GM21825 (cell line): ENCODE measurements around the gene PRND.
"Not testable (repeated sequence)": the region's sequence is repeated elsewhere in the genome, so short reads cannot be mapped to it uniquely, and the experiment has no call there.

Source experiments
- ATAC-seq: cut with Tn5 transposase; IDR thresholded peaks from one replicate; pipeline ENCODE4 v1.9.1; 2021; ENCODE audit warnings: mild to moderate bottlenecking, moderate library complexity; ENCODE audit not compliant: unreplicated experiment

PRND gene, protein sequence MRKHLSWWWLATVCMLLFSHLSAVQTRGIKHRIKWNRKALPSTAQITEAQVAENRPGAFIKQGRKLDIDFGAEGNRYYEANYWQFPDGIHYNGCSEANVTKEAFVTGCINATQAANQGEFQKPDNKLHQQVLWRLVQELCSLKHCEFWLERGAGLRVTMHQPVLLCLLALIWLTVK

GRCh38 chr20:4721719-4722118, at the start of gene PRND:
Gene PRND (plus strand): TSS chr20:4721909. CDS start chr20:4724552, 2,643 bp downstream.
- ATAC-seq: no peak

GRCh38 chr20:4672948-4673347, 48.8 kb upstream of the PRND start:
- no peak for ATAC-seq

DNA sequence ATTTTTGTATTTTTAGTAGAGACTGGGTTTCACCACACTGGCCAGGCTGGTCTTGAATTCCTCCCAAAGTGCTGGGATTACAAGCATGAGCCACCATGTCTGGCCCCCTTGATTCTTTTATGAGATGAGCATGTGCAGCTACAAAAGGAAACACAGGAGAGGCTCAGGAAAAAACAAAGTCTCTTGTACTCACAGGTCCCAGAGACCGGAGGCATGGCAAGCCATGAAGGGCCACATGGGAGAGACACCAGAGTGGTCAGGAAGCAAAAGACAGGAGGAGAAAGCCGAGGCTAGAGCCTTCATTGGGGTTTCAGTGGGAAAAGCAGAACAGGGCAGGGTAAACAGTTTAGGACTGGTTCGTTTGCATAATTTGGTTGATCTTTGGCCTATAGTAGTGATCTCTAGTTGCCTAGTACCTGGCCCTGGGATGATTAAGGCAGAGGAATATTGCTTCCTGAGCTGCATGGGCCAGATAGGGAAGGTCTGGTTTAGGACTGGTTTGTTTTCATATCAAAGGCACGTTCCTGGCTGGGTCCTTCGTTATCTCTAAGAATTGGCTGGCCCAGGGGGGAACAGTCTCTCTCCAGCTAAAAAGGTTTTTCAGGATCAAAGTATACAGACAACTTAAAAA, 48.2 kb upstream of the PRND start:
- ATAC-seq: no peak

GRCh38 chr20:4674672-4675071, 47.0 kb upstream of the PRND start:
- no peak for ATAC-seq

DNA sequence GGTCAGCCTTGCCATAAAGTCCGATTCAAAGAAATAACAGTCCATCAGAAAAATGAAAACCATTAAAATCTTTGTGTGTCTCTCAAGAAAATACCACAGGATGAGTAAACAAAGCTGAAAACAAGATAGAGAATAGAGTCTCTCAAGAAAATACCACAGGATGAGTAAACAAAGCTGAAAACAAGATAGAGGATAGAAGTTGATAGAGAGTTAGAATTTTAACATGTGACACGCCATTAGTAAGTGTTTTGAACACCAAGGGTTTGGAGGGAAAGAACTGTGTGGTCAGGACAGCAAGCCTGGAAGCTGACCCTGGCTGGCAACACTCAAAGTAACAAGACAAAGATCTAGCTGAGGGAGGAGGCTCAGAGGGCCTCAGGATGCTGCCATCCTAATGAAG, 43.9 kb upstream of the PRND start:
- no peak for ATAC-seq

GRCh38 chr20:4681401-4681800, 40.3 kb upstream of the PRND start:
- no peak for ATAC-seq

DNA sequence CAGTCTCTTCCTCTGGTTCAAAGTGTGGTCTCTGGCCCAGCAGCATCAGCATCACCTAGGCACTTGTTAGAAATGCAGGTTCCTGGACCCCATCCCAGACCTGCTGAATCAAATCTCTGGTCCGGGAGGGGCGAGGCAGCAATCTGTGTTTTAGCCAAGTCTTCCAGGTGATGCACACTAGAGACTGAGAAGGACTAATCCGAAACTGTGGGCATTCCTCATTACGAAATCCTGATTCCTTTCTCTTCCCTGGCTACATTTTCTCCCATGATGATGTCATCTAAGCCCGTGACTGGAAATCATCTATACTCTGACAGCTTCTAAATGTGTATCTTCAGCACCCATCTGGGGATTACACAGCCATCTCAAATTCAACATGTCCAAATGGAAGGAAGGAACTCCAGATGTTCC, 39.7 kb upstream of the PRND start:
- ATAC-seq: no peak

DNA sequence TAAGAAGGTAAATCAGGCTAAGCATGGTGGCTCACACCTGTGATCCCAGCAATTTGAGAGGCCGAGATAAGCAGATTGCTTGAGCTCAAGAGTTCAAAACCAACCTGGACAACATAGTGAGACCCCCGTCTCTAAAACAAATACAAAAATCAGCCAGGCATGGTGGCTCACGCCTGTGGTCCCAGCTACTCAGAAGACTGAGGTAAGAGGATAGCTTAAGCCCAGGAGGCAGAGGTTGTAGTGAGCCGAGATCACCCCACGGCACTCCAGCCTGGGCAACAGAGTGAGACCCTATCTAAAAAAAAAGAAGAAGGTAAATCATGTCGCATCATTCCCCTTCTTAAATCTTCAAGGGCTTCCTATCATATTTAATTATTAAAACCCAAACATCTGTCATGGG, 39.0 kb upstream of the PRND start:
- ATAC-seq: no peak

GRCh38 chr20:4683261-4683660, 38.4 kb upstream of the PRND start:
- ATAC-seq: no peak

DNA sequence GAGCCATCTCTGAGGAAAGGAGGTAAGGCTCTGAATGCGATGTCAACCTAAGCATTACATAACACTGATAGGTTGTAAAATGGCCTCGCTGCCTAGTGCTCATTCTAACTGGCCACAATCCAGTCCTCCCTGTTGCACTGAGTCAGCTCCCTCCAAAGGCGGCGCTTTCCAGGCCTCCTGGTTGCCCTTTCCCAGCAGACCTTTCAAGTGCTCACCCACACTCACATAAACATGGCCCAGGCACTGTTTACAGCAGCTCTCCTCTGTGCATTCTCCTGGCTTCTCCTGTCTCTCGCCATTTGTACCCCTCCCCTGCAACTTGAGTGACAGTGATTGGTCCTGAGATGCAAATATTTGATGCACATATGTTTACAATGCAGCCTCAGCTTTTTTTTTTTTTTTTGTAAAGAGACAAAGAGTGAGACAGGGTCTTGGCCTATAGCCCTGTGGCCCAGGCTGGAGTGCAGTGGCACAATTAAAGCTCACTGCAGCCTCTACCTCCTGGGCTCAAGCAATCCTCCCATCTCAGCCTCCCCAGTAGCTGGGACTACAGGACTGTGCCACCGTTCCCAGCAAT, 36.8 kb upstream of the PRND start:
- ATAC-seq: no peak

- ATAC-seq: no peak
Measured at GRCh38 chr20:4685923-4686221, 35.8 kb upstream of the PRND start.

DNA sequence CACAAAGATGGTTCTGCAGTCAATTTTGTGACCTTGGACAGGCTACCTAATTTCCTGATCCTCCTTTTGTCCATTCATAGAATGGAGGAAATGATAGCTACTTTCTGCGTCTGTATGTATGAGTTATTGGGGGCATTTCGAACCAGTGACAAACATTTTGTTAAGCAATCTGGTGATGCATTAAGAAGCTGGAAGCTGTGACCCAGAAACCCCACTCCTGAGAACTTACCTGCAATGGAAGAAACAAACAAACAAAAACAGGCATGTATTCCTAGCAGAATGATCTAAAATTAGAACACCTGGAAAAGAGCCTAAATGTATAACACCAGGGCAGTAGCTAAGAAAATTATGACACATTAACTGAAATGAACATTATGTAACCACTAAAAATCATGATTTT, 33.4 kb upstream of the PRND start:
- ATAC-seq: no peak

DNA sequence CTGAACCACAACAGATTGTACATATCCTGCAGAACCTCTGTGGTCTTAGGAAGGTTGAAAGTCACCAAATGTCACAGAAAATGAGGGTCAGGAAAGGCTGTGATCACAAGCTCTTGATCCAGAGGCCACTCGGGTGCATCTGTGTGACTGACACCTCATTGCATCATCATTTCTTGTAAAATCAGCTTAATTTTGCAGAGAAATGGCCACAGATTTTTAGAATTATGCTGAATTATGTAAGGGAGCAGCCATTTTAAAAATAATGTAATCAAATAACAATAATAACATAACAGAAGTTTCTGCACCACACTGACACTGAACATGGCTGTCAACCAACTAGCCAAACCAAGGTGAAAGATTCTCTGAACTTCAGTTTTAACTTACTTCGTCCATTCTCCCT, 32.5 kb upstream of the PRND start:
- ATAC-seq: no peak

- no peak for ATAC-seq
Measured at GRCh38 chr20:4691753-4692152, 30.0 kb upstream of the PRND start.

DNA sequence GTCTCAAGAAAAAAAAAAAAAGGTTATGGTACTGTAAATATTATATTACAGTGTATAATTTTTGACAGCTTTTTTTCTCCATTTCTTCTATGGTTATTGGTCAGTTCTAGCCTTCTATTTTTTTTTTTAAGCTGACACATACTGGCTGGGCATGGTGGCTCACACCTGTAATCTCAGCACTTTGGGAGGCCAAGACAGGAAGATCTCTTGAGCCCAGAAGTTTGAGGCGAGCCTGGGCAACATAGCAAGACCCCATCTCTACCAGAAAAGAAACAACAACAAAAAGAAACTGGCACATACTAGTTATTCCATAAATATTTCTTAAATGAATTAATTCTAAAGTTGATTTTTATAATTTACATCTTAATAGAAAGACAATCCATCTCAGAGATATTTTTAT, 27.6 kb upstream of the PRND start:
- ATAC-seq: no peak

DNA sequence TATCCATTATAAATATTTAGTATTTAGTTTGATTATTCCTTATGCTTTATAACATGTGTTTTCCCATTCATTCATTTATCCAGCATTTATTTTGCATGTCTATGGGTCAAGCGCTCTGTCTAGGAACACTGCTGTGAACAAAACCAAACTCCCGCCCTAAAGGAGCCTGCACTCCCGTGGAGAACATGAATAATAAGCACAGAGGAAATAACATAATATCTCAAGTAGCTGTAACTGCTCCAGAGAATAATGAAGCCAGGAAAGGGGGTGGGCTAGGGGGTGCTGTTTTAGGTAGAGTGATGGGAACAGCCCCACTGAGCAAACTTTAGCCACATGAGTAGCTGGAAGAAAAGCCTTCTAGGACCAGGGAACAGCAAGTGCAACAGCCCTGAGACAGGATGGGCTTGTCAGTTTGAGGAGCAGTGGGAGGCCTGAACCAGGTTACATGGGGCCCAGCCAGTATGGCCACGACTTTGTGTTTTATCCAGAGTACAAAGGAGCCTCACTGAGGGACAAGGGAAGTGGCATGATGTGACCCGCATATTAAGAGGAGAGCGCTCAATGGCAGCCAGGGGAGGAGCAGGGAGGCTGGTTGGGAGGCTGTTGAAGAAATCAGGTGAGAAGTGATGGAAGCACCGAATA, 24.4 kb upstream of the PRND start:
- ATAC-seq: no peak

- ATAC-seq: no peak
Measured at GRCh38 chr20:4697831-4698221, 23.9 kb upstream of the PRND start.

DNA sequence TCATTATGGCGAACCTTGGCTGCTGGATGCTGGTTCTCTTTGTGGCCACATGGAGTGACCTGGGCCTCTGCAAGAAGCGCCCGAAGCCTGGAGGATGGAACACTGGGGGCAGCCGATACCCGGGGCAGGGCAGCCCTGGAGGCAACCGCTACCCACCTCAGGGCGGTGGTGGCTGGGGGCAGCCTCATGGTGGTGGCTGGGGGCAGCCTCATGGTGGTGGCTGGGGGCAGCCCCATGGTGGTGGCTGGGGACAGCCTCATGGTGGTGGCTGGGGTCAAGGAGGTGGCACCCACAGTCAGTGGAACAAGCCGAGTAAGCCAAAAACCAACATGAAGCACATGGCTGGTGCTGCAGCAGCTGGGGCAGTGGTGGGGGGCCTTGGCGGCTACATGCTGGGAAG, 22.5 kb upstream of the PRND start:
- no peak for ATAC-seq

GRCh38 chr20:4699957-4700356, 21.8 kb upstream of the PRND start:
- no peak for ATAC-seq

DNA sequence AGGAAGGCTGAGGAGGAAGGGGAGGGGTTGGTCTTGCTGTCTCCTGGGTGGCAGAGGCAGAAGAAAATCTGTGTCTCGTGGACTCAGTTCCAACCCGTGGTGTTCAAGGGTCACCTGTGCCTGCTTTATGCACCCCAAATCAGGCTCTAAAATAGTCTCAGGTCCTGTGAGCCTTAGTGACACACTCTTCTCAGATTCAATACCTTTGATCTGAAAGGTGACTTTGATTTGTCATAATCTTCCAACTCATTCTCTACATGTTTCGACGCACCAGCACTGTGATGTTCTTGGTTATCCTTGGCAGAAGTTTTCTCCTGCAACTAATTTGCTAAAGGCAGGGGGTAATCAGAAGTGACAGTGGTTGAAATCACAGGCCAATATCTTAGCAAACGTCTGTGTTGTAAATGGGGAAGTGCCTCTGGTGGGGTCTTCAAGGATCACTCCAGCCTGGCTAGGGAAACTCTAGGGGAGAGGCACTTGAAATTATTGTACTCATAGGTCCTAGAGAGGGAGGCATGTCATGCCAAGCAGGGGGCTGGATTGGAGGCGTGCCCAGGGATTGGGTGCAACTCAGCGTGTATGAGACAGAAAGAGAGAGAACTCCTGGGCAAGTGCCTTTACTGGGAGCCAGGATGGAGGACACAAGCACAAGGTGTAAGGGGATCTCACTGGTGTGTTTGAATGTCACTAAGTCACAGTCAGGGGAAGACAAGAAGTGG, 19.0 kb upstream of the PRND start:
- ATAC-seq: no peak

GRCh38 chr20:4703281-4703676, 18.4 kb upstream of the PRND start:
- ATAC-seq: no peak

- ATAC-seq: not testable (repeated sequence)
Measured at GRCh38 chr20:4706941-4707340, 14.8 kb upstream of the PRND start.
